ENCODE measurements around the gene FBXO24.

The FBXO24 gene

DNA sequence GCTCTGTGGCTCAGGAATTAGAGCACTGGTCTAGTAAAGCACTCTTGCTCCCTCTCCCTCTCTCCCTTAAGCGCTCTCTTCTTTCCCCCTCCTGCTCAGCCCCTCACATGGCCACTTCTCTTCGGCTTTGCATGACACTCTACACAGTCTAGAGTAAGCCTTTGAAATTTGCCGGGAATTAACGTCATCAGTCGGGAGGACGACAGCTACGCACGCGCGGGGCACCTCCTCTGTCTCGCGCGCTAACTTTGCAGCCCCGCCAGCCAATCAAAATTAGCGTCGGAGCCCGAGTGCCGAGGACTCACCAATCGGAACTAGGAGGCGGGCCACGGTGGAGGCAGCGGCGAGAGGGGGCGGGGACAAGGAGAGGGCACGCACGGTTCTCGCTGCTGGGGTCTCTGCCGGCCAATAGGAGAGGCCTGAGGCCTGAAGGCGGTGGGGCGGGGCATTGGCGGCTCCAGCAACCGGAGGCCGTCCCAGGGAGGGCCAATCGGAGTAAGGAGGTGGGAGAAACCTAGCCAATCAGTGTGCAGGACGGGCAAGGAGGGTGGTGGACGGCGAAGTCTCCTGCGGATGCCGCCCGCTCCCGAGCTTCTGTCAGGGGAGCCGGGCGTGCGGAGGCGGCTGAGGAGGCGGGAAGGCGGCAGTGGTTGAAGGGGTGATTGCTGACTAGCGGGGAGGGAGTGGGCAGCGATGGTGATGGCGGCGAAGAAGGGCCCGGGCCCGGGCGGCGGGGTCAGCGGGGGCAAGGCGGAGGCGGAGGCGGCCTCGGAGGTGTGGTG, 47.3 kb upstream of the FBXO24 start, which contains the start of gene AGFG2 (continued):
- TF ChIP-seq ZNF146 (tag by site-specific recombination; IDR thresholded peaks at IDR 0.05) (peak; percentile 4; the same call in 1 of the 2 replicates), ZBTB17 (tag by site-specific recombination; IDR thresholded peaks at IDR 0.05) (peak; percentile 94), CTCF (tag by site-specific recombination; IDR thresholded peaks at IDR 0.05) (0 out of 2 replicates have a peak, but pooled peaks have one; percentile 16), SP3 (tag by site-specific recombination; IDR thresholded peaks at IDR 0.05) (peak; percentile 96), OVOL3 (tag by site-specific recombination; IDR thresholded peaks at IDR 0.05) (no peak), ZNF501 (tag by site-specific recombination; IDR thresholded peaks at IDR 0.05) (peak; percentile 38), ZNF658 (tag by site-specific recombination; IDR thresholded peaks at IDR 0.05) (no peak), ZNF792 (tag by site-specific recombination; IDR thresholded peaks at IDR 0.05) (no peak), GLIS2 (tag by site-specific recombination; IDR thresholded peaks at IDR 0.05) (peak; percentile 100), ZXDB (tag by site-specific recombination; IDR thresholded peaks at IDR 0.05) (peak; percentile 55), SP2 (tag by site-specific recombination; IDR thresholded peaks at IDR 0.05) (peak; percentile 100), ZNF843 (tag by site-specific recombination; IDR thresholded peaks at IDR 0.05) (peak; percentile 40), PATZ1 (tag by site-specific recombination; IDR thresholded peaks at IDR 0.05) (peak; percentile 81), HIC1 (tag by site-specific recombination; IDR thresholded peaks at IDR 0.05) (peak; percentile 93)
- TF ChIP-seq, protein P1, sequence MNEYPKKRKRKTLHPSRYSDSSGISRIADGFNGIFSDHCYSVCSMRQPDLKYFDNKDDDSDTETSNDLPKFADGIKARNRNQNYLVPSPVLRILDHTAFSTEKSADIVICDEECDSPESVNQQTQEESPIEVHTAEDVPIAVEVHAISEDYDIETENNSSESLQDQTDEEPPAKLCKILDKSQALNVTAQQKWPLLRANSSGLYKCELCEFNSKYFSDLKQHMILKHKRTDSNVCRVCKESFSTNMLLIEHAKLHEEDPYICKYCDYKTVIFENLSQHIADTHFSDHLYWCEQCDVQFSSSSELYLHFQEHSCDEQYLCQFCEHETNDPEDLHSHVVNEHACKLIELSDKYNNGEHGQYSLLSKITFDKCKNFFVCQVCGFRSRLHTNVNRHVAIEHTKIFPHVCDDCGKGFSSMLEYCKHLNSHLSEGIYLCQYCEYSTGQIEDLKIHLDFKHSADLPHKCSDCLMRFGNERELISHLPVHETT (tag by site-specific recombination; IDR thresholded peaks at IDR 0.05): no peak

- CTCF ChIA-PET: interaction anchor here (0.5 to 1.1 kb wide), 2 partner anchors 47 to 74 kb away, joined by 3 read pairs; partner anchors contain the start of genes FBXO24 and LRCH4
- POLR2A ChIA-PET: interaction anchor here (0.6 to 1.8 kb wide), 9 partner anchors 11 to 350 kb away, joined by 3 to 16 read pairs (median 5); partner anchors contain the start of genes FBXO24, LRCH4, MEPCE and SRRT
- peak overlapping the region; percentile 34; the same call in 1 of the 2 replicates for H3K27ac ChIP-seq (ENCODE audit: extremely low read depth, low read depth, low read length)
- 0 out of 2 replicates have a peak, but pooled peaks have one; percentile 16 for TF ChIP-seq MYNN (tag by site-specific recombination; IDR thresholded peaks at IDR 0.05; ENCODE audit: borderline replicate concordance)
- no peak for TF ChIP-seq ZFP3 (tag by site-specific recombination; IDR thresholded peaks at IDR 0.05; ENCODE audit: low read depth)
- TF ChIP-seq ZNF404 (tag by site-specific recombination; IDR thresholded peaks at IDR 0.05): no peak
- no peak for TF ChIP-seq ZNF654 (tag by site-specific recombination; IDR thresholded peaks at IDR 0.05; ENCODE audit: low read depth)
- no peak for TF ChIP-seq ZNF133 (tag by site-specific recombination; IDR thresholded peaks at IDR 0.05)
- 0 out of 2 replicates have a peak, but pooled peaks have one; percentile 4 for TF ChIP-seq ZNF76 (tag by site-specific recombination; IDR thresholded peaks at IDR 0.05; ENCODE audit: borderline replicate concordance, low read depth)
- TF ChIP-seq, protein P2, sequence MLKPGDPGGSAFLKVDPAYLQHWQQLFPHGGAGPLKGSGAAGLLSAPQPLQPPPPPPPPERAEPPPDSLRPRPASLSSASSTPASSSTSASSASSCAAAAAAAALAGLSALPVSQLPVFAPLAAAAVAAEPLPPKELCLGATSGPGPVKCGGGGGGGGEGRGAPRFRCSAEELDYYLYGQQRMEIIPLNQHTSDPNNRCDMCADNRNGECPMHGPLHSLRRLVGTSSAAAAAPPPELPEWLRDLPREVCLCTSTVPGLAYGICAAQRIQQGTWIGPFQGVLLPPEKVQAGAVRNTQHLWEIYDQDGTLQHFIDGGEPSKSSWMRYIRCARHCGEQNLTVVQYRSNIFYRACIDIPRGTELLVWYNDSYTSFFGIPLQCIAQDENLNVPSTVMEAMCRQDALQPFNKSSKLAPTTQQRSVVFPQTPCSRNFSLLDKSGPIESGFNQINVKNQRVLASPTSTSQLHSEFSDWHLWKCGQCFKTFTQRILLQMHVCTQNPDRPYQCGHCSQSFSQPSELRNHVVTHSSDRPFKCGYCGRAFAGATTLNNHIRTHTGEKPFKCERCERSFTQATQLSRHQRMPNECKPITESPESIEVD (tag by site-specific recombination; IDR thresholded peaks at IDR 0.05): no peak
- no peak for TF ChIP-seq ZNF391 (tag by site-specific recombination; IDR thresholded peaks at IDR 0.05; ENCODE audit: borderline replicate concordance, low read depth)
- peak; percentile 97 for TF ChIP-seq PRDM1 (tag by site-specific recombination; IDR thresholded peaks at IDR 0.05)
- TF ChIP-seq YY2 (tag by site-specific recombination; IDR thresholded peaks at IDR 0.05): no peak; the same call in 1 of the 2 replicates
- TF ChIP-seq ZNF660 (tag by site-specific recombination; IDR thresholded peaks at IDR 0.05): no peak
- 0 out of 2 replicates have a peak, but pooled peaks have one; percentile 3 for TF ChIP-seq ZFP37 (tag by site-specific recombination; IDR thresholded peaks at IDR 0.05)
These were observed 46.6 kb upstream of the FBXO24 start for GRCh38 chr7:100539436-100540006.

More at GRCh38 chr7:100539436-100540006, 46.6 kb upstream of the FBXO24 start:
- Histone ChIP-seq H3K4me1 (ENCODE audit: control insufficient read depth, insufficient read depth, low read length) (peaks cover 8% of the 10 kb centered on the region; the same call in 1 of the 2 replicates), H3K4me3 (ENCODE audit: low read depth, low read length) (peak overlapping the region; percentile 79), H3K9me3 (ENCODE audit: control insufficient read depth, insufficient read depth, low read depth, low read length) (no peaks in the 10 kb centered on the region), H3K36me3 (ENCODE audit: control insufficient read depth in 2 of 2, insufficient read depth in 1 of 2, low read length in 2 of 2) (no peaks in the 10 kb centered on the region)
